Pulmonary artery endothelial cell (primary cell): ENCODE measurements around the gene PCGF5. TPM values are rescaled to one million over a fixed set of nuclear protein-coding genes. Genes with fewer than 3 reads are reported as not detected.
"Not testable (repeated sequence)": the region's sequence is repeated elsewhere in the genome, so short reads cannot be mapped to it uniquely, and the experiment has no call there.

Experiments used
- DNase-seq: peaks from one replicate; pipeline ENCODE4 v3.0.0-alpha.2; 2011; ENCODE audit warnings: low read depth, low spot score
- total RNA-seq: library from RNA; depleted of rRNA; stranded (reverse); fragments of >200 nt; gene quantifications from 2 replicates; pipeline ENCODE4 v1.2.3, GENCODE V29; 2014

PCGF5 gene
- total RNA-seq, 1 donor from 2014 or later, result 26.2 TPM

DNA sequence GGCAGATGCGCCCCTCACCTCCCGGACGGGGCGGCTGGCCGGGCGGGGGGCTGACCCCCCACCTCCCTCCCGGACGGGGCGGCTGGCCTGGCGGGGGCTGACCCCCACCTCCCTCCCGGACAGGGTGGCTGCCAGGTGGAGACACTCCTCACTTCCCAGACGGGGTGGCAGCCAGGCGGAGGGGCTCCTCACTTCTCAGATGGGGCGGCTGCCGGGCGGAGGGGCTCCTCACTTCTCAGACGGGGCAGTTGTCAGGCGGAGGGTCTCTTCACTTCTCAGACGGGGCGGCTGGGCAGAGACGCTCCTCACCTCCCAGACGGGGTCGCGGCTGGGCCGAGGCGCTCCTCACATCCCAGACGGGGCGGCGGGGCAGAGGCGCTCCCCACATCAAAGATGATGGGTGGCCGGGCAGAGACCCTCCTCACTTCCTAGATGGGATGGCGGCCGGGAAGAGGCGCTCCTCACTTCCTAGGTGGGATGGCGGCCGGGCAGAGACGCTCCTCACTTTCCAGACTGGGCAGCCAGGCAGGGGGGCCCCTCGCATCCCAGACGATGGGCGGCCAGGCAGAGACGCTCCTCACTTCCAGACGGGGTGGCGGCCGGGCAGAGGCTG lies 102.9 kb downstream of the PCGF5 start:
- not testable (repeated sequence) for DNase-seq

DNA sequence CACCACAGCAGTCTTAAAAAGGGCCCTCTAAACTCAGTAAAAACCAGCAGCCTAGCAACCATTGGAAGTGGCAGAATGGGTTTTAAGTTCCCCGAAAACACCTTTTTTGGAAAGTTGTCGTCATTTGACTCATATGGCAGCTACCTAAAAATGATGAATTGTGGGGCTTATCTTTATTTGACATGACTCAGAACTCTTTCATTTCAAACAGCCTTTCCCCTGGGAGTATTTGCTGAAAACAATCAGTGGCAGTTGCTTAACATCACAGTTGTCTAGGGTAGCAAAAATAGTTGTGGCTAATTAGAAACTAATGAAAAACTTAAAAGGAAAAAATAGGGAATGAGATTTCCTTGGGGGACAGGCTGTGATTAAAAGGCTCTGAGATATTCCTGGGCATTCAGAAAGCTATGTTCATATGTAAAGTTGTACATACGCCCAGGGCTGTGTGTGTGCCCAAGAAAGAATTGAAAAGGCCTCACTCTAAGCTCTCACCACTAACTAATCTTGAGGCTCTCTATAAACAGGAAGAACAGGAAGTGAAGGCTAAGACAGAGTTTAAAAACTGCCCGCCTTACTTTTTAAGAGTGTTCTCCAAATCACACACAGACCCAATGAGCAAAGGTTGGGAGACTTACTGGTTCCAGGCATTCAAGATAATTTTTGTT lies 108.0 kb downstream of the PCGF5 start:
- no peak for DNase-seq

Other genes with a start within 250 kb of the PCGF5 start
- 3.4 and 7.3 TPM in 2 replicates for gene HECTD2, start 189.7 kb downstream of the PCGF5 start, total RNA-seq